DMS53 treated with DMSO at 0.1 percent for 48 hours (cell line): Measurements from ENCODE around the gene MYBPH.

Source experiments
- DNase-seq: peaks from one replicate; lab custom pipeline; 2025; ENCODE audit not compliant: unreplicated experiment; lab: John Stamatoyannopoulos, UW

The MYBPH gene

GRCh38 chr1:203175237-203175826, at the start of gene MYBPH:
MYBPH (minus strand) TSS chr1:203175826; CDS start chr1:203175755, 71 bp downstream.
- DNase-seq, result no peak

GRCh38 chr1:203225071-203225470, 49.4 kb upstream of the MYBPH start:
- no peak for DNase-seq

- no peak for DNase-seq
These were observed 47.6 kb upstream of the MYBPH start for GRCh38 chr1:203223012-203223775.

GRCh38 chr1:203219934-203220333, 44.3 kb upstream of the MYBPH start:
- no peak for DNase-seq

GRCh38 chr1:203219171-203219570, 43.5 kb upstream of the MYBPH start:
- no peak for DNase-seq

- no peak for DNase-seq
These were observed 42.0 kb upstream of the MYBPH start for GRCh38 chr1:203217668-203218067.

GRCh38 chr1:203217139-203217655, 41.6 kb upstream of the MYBPH start:
- DNase-seq, result no peak

GRCh38 chr1:203216274-203217138, 40.9 kb upstream of the MYBPH start:
- peak; percentile 72 for DNase-seq

- DNase-seq, result no peak
These were observed 39.9 kb upstream of the MYBPH start for GRCh38 chr1:203215573-203215972.

- DNase-seq, result no peak
These were observed 39.2 kb upstream of the MYBPH start for GRCh38 chr1:203214871-203215270.

GRCh38 chr1:203213126-203213525, 37.5 kb upstream of the MYBPH start:
- no peak for DNase-seq

GRCh38 chr1:203211812-203212211, 36.2 kb upstream of the MYBPH start:
- DNase-seq, result no peak

- DNase-seq, result no peak
These were observed 35.4 kb upstream of the MYBPH start for GRCh38 chr1:203210988-203211387.

- DNase-seq, result no peak
These were observed 34.7 kb upstream of the MYBPH start for GRCh38 chr1:203210350-203210749.

GRCh38 chr1:203208181-203208580, 32.6 kb upstream of the MYBPH start:
- no peak for DNase-seq

GRCh38 chr1:203207751-203208150, 32.1 kb upstream of the MYBPH start:
- DNase-seq, result no peak

GRCh38 chr1:203206129-203206687, 30.6 kb upstream of the MYBPH start:
- no peak for DNase-seq

- no peak for DNase-seq
These were observed 29.1 kb upstream of the MYBPH start for GRCh38 chr1:203204756-203205155.

GRCh38 chr1:203202431-203203245, 27.0 kb upstream of the MYBPH start:
- no peak for DNase-seq

GRCh38 chr1:203201516-203202205, 26.0 kb upstream of the MYBPH start:
- no peak for DNase-seq
